TTC549 (cell line): ENCODE data around the gene DNAAF8.

Experiments
- FAIRE-seq: peaks from 2 replicates; lab custom pipeline; 2012; peaks lifted over from hg19 to GRCh38; lab: Jason Lieb, UNC

The DNAAF8 gene

DNA sequence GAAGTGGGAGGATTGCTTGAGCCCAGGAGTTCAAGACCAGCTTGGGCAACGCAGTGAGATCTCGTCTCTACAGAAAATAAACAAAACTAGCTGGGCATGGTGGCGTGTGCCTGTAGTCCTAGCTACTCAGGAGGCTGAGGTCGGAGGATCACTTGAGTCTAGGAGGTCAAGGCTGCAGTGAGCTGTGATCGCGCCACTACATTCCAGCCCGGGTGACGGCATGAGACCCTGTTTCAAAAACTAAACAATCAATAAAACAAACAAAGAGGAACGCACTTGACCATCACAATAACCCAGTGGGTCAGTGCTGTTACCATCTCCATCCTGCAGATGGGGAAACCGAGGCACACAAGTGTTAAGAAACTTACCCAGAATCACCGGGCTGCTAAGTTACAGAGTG, 18.9 kb downstream of the DNAAF8 start:
- FAIRE-seq, result no peak

DNA sequence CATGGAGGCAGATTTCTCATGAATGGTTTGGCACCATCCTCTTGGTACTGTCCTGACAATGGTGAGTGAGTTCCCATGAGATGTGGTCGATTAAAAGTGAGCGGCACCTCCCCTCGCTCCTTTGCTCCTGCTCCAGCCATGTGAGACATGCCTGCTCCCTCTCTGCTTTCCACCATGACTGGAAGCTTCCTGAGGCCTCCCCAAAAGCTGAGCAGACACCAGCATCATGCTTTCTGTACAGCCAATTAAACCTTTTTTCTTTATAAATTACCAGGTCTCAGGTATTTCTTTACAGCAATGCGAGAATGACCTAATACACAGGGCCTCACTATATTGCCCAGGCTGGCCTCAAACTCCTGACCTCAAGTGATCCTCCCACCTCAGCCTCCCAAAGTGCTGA, 20.5 kb downstream of the DNAAF8 start:
- FAIRE-seq, result no peak

DNA sequence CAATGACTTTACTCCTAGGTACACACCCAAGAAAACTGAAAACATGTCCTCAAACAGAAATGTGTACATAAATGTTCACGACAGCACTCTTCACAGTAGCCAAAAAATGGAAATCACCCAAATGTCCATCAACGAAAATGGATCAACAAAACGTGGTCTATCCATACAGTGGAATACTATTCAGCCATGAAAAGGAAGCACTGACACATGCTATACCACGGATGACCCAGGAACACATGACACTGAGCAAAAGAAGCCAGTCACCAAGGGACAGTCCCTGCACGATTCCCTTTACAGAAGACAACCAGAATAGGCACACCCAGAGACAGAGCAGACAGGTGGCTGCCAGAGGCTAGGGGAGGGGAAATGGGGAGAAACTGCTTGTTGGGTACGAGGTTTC, 21.4 kb downstream of the DNAAF8 start:
- FAIRE-seq, result no peak

DNA sequence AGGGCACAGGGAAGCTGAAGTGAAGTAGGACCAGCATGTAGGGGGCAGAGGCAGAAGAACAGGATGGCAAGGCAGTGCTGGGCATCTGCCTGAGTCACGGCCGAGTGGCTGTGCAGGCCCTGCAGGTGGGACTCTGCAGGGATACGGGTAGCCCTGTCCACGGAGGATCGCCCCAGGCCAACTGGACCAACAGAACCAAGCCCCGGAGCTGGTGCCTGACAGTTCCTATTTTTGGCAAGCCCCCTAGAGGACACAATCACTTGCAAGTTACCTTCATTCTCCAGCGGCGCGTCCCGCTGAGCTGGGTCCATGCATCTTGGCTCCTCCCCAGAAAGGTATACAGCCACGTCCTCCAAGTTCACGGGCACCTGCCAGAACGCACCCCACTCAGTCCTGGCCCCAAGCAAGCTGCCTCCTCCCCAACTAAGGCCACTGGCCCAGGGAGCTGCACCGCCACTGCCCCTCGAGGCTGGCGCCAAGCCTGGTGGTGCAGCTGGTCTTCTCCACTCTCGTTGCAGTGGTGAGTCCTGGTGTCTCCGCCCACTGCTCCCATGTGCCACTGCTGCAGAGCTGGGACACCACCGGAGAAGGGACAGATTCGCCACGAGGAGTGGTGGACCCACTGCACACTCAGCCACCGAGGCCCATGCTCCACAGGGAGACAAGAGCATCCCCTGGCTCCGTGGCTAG, 26.0 kb downstream of the DNAAF8 start:
- no peak for FAIRE-seq

DNA sequence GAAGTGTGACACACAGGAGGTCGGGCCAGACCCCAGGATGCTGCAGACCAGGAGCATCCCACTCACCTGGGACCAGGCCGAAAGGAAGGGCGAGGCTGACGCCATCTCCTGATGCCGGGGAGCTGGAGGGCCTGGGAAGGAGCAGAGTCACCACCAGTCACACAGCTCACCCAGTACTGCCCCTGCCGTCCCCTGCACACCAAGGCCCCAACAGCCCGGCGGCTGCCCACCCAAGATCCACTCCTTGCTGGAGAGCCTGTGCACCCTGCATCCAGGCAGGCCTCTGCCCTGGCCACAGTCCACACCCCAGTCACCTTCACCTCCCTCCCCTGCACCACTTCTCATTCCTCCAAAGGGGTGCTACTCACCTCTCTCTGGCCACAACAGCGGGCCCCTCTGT, 27.9 kb downstream of the DNAAF8 start:
- FAIRE-seq, result no peak

DNA sequence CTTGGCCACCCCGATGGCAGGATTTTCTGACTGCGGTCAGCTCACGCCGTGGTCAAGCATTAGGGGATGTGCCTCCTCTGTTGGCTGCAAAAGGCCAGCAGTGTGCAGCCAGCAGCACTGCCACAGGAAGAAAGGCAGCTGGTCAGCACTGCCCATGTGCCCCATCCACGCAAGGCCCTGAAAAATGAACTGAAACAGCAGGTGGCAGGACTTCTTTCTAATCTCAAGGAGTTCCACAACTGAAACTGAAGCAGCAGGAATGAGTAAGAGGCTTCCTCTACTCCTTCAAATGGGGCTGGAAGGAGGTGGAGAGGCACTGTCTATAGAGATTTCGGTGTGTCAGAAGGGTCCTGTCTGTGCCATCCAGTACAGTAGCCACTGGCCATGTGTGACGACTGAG, 29.5 kb downstream of the DNAAF8 start:
- no peak for FAIRE-seq

DNA sequence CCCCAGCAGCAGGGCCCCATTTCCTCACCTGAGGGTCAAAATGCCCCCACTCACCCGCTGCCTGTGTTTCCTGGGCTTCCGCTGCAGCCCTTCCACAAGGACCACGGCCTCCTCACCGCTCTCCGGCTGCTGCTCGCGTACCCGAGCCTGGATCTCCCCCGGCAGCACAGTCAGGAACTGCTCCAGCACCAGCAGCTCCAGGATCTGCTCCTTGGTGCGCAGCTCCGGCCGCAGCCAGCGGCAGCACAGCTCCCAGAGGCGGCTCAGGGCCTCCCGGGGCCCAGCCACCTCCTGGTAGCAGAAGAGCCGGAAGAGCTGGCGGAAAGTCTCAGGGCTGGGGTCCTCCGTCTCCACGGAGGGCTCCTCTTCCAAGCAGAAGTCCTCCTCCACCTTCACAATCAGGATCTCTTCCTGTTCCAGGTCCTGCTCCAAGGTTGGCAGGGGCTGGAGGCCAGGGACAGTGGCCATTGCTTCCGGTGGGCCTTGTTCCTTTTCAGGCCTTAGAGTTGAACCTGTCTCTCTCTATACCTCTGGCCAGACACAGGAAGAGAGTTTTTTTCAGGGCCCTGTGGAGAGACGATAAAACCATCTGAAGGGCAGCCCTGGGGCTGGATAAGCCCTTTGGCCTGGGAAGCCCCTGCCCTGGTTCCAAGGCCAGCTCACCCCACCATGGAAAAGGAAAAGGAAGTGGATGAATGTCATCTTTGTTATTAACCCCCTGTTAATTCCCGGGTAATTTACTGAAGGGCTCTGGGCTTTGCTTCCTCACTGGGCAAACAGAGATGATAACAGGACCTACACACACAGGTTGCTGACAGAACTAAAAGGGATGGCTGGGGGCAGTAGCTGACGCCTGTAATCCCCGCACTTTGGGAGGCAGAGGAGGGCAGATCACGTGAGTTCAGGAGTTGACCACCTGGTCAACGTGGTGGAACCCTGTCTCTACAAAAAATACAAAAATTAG, 31.5 kb downstream of the DNAAF8 start:
- FAIRE-seq, result no peak

DNA sequence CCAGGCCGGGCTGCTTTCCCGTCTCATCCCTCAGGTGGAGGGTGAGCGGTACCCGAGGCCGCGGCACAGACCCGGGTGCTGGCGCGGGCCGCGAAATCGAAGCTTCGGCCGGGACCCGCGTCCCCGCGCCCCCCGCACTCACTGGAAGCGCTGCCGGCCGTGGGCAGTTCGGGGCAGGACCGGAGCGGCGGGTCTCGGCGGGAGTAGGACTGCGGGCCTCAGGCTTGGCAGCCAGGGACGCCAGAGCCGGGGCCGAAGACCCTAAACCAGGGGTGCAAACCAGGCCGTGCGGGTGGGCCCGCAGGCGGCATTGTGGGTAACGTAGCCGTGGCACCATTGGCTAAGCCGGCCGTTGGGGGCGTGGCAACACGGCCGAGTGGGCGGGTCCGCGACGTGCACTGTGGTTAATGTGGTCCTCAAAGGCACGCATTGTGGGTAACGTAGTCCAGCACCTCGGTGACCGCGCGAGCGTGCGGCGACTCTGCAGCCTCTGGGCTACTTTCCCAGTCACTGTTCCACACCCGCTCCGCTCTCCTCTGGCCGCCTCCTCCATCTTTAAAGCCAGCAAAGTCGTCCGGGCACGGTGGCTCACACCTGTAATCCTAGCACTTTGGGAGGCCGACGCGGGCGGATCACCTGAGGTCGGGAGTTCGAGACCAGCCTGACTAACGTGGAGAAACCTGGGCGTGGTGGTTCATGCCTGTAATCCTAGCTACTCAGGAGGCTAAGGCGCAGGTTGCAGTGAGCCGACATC, 32.7 kb downstream of the DNAAF8 start, which contains the start of gene ZNF500:
ZNF500 (minus strand) TSS at position 288 of the 754 bp plus-strand sequence. CDS start 1,184 bp downstream, outside the sequence.
- peak; percentile 74 for FAIRE-seq

DNA sequence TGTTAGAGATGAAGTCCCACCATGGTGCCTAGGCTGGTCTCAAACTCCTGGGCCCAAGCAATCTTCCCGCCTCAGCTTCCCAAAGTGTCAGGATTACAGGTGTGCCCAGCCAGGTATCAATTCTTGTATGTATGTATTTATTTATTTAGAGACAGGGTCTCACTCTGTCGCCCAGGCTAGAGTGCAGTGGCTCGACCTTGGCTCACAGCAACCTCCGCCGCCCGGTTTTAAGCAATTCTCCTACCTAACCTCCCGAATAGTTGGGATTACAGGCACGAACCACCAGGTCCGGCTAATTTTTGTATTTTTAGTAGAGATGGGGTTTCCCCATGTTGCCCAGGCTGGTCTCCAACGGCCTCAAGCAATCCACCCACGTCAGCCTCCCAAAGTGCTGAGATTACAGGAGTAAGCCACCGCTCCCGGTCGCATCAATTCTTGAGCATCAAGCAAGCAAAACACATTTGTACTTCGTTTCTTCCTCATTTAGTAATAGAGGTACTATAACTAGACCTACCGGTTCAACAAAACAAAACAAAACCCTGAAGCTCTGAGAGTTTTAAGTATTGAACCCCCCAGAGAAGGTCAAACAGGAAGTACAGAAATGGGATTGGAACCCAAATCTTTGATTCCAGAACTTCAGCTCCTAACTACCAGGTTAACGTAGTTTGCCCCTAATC, 33.7 kb downstream of the DNAAF8 start:
- no peak for FAIRE-seq

DNA sequence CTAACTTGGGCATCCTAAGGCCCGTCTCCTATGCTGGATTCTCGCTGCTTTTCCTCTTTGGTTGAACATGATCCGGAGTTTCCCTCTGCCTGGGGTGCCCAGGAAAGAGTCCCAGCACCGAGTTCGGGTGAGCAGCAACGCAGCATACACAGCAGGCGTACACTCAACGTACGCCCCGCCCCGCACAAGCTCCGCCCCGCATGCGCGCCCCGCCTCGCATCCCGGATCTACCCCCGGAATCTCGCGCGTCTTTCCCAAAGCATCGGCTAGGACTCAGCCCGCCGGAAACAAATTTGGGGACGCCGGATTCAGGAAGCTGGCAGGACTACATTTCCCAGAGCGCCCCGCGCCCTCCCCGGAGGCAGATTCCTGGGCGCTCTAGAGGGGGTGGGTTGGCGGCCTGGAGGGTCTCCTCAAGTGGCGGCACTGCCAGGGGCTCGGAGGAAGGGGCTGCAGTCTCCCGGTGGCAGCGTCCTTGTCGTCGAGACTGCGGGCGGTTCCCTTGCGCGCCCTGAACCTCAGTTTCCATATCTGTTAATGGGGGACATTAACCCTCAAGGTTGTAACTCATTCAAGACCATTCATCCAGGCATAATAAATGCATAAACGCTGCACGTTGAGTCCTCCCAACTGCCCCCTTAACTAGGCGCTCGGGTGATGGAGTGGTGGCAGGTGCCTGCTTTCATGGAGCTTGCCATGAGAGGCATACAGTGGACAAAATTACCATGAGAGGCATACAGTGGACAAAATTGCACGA, 34.4 kb downstream of the DNAAF8 start:
- FAIRE-seq, result peak; percentile 78

DNA sequence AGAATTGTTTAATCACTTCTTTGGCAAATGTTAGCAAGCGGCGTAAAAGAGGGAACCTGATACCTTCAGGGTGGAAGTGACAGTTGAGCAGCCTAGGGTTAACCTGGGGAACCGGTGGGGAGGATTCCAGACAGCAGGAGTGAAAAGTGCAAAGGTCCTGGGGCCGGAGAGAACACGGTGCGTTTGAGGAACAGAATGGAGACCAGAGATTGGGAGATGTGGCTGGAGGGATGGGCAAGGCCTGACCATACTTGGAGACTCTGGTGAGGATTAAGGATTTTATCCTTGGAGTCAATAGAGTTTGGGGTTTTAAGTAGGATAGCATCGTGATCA, 34.9 kb downstream of the DNAAF8 start:
- FAIRE-seq, result no peak

DNA sequence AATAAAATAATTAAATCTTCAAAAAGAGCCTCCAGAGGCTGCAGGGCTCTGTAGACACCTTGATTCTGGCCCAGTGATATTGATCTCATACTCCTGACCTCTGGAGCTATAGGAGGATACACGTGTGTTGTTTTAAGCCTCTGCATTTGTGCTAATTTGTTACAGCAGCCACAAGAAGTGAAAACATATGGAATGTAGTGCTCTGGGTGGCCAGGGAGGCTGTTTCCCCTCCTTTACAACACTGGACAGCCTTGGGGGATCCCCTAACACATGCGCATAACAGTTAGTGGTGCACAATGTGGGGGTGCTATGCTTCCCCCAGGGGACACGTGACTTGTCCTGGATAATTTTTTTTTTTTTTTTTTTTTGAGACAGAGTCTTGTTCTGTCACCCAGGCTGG, 37.3 kb downstream of the DNAAF8 start:
- FAIRE-seq, result no peak

DNA sequence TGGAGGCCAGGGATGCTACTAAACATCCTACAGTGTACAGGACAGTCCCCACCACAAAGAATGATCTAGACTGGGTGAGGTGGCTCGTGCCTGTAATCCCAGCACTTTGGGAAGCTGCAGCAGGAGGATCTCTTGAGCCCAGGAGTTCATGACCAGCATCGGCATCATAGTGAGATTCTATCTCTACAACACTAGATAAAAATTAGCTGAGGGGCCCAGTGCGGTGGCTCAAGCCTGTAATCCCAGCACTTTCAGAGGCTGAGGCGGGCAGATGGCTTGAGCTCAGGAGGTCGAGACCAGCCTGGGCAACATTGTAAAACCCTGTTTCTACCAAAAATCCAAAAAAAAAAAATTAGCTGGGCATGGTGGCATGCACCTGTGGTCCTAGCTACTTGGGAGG, 38.0 kb downstream of the DNAAF8 start:
- no peak for FAIRE-seq

DNA sequence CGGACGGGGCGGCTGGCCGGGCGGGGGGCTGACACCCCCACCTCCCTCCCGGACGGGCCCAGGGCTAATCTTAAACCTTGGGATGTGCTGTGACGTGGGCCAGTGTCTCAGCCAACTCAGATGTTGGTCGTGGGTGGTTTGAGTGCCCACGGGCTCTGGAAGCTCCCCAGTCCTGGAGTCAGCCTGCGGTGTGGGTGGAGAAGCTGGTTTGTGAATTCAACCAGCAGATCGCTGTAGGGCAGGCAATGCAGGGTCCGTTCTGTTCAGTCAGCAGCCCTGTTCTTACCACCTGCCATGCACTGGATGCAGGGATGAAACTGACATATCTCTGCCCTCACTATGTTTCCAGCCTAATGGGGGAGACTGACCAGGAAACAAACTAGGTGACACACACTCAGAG, 40.7 kb downstream of the DNAAF8 start:
- FAIRE-seq, result no peak

DNA sequence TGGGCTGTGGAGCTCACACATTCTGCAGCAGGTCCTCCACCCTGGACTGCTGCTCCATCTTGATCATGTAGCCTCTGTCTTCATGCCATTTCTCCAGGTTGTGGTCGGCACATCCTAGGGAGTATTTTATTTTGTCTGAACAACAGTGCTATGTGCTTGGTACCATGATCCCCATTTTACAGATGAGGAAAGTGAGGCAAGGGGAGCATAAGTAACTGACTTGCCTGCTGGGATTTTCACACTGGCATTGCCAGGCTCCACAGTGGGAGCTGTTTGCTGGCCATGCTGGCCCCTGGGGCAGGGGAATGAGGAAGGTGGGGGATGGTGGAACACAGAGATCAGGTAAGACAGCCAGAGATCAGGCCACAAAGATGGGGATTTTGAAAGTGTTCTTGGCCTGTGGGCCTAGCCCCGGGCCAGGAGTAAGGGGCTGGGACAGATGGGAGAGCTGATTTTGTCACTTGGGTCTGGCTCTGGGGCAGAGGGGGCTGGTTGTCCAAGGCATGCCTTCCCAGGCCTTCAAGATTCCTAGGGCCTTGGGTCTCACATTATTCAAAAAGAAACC, 41.9 kb downstream of the DNAAF8 start:
- FAIRE-seq, result no peak

DNA sequence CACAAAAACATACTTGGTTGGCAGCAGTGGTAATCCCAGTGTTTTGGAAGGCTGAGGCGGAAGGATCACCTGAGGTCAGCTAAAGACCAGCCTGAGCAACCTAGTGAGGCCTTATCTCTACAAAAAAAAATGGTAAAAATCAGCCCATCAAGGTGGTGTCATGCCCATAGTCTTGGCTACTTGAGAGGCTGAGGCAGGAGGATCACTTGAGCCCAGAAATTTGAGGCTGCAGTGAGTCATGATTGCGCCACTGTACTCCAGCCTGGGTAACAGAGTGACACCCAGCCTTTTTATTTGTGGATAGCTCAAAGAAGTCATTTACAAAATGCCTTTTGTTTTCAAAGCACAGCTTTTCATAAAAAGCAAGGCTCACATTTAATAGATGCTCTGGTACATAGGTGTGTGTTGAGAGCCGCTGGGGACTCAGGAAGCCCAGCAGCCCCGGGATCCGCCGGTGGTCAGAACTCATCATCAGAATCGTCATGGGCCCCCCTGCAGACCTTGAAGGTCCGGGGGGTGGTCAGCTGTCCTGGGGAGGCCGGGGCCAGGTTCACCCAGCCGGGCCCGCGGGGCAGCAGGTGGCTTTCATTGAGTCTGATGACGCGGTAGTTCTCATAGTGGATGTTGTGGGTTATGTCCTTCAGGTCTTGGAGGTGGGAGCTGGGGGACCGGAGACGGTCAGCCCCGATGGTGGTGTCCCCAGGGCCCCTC, 43.2 kb downstream of the DNAAF8 start:
- FAIRE-seq, result no peak

DNA sequence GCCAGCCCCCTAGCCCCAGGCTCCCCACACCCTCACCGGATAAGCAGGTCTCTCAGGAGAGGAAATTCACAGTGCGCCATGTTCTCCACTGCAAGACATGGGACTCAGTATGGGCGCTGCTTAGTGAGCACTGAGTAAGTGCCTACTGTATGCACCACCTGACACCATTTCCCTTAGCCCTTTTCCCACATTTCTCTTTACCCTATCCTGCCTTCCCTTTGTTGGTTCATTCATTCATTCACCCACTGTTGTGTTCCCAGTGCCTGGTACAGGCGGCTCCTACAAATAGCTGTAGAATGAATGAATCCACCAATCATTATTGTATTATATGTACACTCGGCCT, 43.7 kb downstream of the DNAAF8 start:
- no peak for FAIRE-seq

DNA sequence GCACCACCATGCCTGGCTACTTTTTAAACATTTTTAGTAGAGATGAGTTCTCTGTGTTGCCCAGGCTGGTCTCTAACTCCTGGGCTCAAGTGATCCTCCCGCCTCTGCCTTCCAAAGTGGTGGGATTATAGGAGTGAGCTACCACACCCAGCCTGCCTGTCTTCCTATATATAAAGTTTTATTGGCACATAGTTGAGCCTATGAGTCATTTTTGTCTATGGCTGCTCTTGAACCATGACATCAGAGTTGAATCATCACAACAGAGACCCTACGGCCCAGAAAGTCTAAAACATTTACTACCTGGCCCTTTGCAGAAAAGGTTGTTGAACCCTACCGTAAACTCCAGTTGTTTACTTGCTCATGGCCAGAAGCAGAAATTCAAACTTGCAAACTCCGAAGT, 45.9 kb downstream of the DNAAF8 start:
- no peak for FAIRE-seq

DNA sequence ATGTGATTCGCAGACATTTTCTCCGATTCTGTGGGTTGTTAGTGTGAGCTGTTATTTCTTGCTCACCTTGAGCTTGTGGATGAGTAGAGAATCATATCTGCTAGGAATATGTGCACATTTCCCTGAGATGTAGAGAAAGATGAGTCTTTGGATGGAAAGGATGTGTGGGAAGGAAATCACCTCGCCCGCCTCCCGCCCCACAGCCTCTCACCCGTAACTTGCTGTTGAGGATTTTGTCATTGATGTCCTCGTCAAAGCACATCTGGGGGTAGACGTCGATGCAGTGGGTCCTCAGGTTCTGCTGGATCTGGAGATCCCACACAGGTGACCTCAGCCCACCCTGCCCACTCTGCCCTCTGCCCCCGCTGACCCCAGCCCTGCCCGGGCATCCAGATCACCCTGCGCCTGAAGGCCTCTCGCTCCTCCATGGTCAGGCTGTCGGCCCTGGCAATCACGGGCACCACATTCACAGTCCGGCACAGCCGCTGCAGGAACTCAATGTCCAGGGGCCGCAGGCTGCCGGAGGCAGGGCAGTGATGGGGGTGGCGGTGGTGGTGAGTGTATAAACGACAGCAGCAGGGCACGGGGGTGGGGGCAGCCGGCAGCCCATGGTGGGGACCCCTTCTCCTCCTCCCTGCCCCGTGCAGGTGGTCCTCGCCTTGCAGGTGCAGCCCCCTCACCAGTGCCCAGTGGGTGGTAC, 49.1 kb downstream of the DNAAF8 start:
- FAIRE-seq, result no peak

DNA sequence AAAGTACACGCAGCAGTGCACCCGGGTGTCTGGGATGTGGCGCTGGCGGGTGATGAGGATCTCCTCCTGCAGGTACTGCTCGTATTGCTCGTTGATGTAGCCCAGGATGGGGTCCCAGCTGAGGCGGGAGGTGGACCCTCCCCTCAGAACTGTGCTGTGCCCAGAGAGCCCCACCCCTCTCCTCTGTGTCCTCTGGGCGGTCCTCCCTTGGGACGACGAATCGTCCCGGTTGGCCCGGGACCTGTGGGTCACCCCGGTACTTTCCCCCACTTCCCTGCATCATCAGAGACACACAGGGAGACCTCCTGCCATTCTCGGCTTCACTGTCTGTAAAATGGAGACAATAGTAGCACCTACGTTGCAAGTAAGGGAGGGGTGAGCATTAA, 49.6 kb downstream of the DNAAF8 start:
- FAIRE-seq, result no peak
